ENCODE measurements around the gene PTPN14.

GRCh38 chr1:214341932-214342331, 209.5 kb downstream of the PTPN14 start:
- TF ChIP-seq CTCF (IDR thresholded peaks at IDR 0.05; ENCODE audit: borderline replicate concordance, extremely low read depth, low read length, poor library complexity, severe bottlenecking), result no peak
- no peak for TF ChIP-seq EZH2 (IDR thresholded peaks at IDR 0.05; ENCODE audit: borderline replicate concordance, low read depth, low read length, severe bottlenecking)
